Ovary (tissue), 3 donors: ENCODE results near the gene RARA.

Experiments used
- CTCF ChIP-seq, 3 donors: fragments of 450-650 bp in 2 of 3; fragments of 200-600 bp in 1 of 3; IDR thresholded peaks; one replicate each; pipeline versions ENCODE4 v1.5.1 to v1.8.0; 2016 to 2022; ENCODE audit warnings: antibody characterized with exemption in 3 of 3, mild to moderate bottlenecking in 1 of 3
- POLR2A ChIP-seq: fragments of 450-650 bp; IDR thresholded peaks from one replicate; pipeline ENCODE4 v1.6.1; 2017; ENCODE audit warnings: antibody characterized with exemption, mild to moderate bottlenecking, moderate library complexity
- donor health status: DM: no; HTN: no; CAD: no.

- TF ChIP-seq POLR2A (no peak), CTCF (IDR thresholded peaks at IDR 0.05) (no peak)
Measured at GRCh38 chr17:40315678-40316570, 6.9 kb downstream of the RARA start.
